ENCODE data around the gene IRGC. TPM values are rescaled to one million over a fixed set of nuclear protein-coding genes. Genes with fewer than 3 reads are reported as not detected.

The IRGC gene
- total RNA-seq, 1 experiment from 2014 or later = not detected

DNA sequence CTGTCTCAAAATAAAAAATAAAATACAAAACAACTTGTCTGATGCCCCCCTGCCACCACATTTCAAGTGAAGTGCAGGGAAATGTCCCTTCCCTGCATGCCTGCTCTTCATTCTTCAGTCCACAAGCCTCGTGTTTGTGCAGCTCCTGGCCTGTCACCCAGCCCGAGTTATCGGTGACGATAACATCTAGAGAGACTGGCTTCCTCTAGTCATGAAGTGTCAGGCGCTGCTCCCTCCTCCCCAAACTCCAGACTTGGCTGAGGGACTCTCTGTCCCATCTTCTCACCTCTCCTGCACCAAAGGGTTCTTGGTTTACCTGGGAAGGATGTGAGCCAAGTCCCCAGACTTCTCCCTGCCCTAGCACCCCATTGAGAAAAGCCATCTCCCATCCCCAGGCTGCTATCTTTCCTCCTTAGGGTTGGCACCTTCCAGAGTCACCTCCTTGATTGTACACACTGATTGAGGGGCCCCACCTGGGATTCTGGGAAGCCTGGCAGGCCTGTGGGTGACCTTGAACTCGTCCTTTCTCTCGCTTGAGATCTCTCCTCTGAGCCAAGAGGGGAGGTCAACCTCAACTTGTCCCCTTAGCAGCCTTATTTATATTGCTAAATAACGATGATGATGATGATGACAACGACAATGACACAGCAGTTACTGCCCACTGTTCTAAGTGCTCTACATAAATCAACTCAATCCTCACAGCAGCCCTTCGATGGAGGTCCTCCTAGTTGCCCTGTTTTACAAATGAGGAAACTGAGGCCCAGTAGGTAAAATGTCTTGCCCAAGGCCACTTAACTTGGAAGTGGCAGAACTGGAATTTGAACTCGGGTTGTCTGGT lies 32.8 kb upstream of the IRGC start:
- no peak for TF ChIP-seq MXD4 (CRISPR knock-in tag; IDR thresholded peaks at IDR 0.05; ENCODE audit: borderline replicate concordance)
- TF ChIP-seq, protein P1, sequence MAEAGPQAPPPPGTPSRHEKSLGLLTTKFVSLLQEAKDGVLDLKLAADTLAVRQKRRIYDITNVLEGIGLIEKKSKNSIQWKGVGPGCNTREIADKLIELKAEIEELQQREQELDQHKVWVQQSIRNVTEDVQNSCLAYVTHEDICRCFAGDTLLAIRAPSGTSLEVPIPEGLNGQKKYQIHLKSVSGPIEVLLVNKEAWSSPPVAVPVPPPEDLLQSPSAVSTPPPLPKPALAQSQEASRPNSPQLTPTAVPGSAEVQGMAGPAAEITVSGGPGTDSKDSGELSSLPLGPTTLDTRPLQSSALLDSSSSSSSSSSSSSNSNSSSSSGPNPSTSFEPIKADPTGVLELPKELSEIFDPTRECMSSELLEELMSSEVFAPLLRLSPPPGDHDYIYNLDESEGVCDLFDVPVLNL (CRISPR knock-in tag; IDR thresholded peaks at IDR 0.05; ENCODE audit: borderline replicate concordance, low read depth) = no peak
- TF ChIP-seq, protein P2, sequence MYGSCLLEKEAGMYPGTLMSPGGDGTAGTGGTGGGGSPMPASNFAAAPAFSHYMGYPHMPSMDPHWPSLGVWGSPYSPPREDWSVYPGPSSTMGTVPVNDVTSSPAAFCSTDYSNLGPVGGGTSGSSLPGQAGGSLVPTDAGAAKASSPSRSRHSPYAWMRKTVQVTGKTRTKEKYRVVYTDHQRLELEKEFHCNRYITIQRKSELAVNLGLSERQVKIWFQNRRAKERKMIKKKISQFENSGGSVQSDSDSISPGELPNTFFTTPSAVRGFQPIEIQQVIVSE (CRISPR knock-in tag; IDR thresholded peaks at IDR 0.05; ENCODE audit: borderline replicate concordance) = no peak
- TF ChIP-seq SMAD4 (CRISPR knock-in tag; IDR thresholded peaks at IDR 0.05) = no peak
- TF ChIP-seq, protein P3, sequence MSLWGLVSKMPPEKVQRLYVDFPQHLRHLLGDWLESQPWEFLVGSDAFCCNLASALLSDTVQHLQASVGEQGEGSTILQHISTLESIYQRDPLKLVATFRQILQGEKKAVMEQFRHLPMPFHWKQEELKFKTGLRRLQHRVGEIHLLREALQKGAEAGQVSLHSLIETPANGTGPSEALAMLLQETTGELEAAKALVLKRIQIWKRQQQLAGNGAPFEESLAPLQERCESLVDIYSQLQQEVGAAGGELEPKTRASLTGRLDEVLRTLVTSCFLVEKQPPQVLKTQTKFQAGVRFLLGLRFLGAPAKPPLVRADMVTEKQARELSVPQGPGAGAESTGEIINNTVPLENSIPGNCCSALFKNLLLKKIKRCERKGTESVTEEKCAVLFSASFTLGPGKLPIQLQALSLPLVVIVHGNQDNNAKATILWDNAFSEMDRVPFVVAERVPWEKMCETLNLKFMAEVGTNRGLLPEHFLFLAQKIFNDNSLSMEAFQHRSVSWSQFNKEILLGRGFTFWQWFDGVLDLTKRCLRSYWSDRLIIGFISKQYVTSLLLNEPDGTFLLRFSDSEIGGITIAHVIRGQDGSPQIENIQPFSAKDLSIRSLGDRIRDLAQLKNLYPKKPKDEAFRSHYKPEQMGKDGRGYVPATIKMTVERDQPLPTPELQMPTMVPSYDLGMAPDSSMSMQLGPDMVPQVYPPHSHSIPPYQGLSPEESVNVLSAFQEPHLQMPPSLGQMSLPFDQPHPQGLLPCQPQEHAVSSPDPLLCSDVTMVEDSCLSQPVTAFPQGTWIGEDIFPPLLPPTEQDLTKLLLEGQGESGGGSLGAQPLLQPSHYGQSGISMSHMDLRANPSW (CRISPR knock-in tag; conservative IDR thresholded peaks at IDR 0.05; ENCODE audit: low read depth) = no peak
- TF ChIP-seq IRF2 (CRISPR knock-in tag; IDR thresholded peaks at IDR 0.05; ENCODE audit: borderline replicate concordance, low read depth) = no peak
- TF ChIP-seq ZNF671 (CRISPR knock-in tag; IDR thresholded peaks at IDR 0.05) = no peak
- TF ChIP-seq, protein P4, sequence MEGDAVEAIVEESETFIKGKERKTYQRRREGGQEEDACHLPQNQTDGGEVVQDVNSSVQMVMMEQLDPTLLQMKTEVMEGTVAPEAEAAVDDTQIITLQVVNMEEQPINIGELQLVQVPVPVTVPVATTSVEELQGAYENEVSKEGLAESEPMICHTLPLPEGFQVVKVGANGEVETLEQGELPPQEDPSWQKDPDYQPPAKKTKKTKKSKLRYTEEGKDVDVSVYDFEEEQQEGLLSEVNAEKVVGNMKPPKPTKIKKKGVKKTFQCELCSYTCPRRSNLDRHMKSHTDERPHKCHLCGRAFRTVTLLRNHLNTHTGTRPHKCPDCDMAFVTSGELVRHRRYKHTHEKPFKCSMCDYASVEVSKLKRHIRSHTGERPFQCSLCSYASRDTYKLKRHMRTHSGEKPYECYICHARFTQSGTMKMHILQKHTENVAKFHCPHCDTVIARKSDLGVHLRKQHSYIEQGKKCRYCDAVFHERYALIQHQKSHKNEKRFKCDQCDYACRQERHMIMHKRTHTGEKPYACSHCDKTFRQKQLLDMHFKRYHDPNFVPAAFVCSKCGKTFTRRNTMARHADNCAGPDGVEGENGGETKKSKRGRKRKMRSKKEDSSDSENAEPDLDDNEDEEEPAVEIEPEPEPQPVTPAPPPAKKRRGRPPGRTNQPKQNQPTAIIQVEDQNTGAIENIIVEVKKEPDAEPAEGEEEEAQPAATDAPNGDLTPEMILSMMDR (IDR thresholded peaks at IDR 0.05) = no peak
- no peak for TF ChIP-seq NFYB (CRISPR knock-in tag; conservative IDR thresholded peaks at IDR 0.05; ENCODE audit: low read depth)
- no peak for TF ChIP-seq EMX1 (CRISPR knock-in tag; IDR thresholded peaks at IDR 0.05)
- TF ChIP-seq, protein P5, sequence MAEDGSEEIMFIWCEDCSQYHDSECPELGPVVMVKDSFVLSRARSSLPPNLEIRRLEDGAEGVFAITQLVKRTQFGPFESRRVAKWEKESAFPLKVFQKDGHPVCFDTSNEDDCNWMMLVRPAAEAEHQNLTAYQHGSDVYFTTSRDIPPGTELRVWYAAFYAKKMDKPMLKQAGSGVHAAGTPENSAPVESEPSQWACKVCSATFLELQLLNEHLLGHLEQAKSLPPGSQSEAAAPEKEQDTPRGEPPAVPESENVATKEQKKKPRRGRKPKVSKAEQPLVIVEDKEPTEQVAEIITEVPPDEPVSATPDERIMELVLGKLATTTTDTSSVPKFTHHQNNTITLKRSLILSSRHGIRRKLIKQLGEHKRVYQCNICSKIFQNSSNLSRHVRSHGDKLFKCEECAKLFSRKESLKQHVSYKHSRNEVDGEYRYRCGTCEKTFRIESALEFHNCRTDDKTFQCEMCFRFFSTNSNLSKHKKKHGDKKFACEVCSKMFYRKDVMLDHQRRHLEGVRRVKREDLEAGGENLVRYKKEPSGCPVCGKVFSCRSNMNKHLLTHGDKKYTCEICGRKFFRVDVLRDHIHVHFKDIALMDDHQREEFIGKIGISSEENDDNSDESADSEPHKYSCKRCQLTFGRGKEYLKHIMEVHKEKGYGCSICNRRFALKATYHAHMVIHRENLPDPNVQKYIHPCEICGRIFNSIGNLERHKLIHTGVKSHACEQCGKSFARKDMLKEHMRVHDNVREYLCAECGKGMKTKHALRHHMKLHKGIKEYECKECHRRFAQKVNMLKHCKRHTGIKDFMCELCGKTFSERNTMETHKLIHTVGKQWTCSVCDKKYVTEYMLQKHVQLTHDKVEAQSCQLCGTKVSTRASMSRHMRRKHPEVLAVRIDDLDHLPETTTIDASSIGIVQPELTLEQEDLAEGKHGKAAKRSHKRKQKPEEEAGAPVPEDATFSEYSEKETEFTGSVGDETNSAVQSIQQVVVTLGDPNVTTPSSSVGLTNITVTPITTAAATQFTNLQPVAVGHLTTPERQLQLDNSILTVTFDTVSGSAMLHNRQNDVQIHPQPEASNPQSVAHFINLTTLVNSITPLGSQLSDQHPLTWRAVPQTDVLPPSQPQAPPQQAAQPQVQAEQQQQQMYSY (CRISPR knock-in tag; IDR thresholded peaks at IDR 0.05) = no peak
- Mint-ChIP-seq H3K4me1 (peaks cover 10% of the 10 kb centered on the region; the same call in 1 of the 2 replicates), H3K4me3 (no peak overlapping the region), H3K27ac (no peak overlapping the region), H3K36me3 (no peaks in the 10 kb centered on the region), H3K9me3 (no peaks in the 10 kb centered on the region), H3K27me3 (ENCODE audit: low read depth) (no peaks in the 10 kb centered on the region)
- no peak for DNase-seq (ENCODE audit: low spot score)
- CTCF ChIA-PET = interaction anchor here (0.9 kb wide), 1 partner anchor 41 kb away, joined by 3 read pairs; no protein-coding TSS in a partner anchor
- ATAC-seq = no peak
- POLR2A ChIA-PET = no interaction called here

DNA sequence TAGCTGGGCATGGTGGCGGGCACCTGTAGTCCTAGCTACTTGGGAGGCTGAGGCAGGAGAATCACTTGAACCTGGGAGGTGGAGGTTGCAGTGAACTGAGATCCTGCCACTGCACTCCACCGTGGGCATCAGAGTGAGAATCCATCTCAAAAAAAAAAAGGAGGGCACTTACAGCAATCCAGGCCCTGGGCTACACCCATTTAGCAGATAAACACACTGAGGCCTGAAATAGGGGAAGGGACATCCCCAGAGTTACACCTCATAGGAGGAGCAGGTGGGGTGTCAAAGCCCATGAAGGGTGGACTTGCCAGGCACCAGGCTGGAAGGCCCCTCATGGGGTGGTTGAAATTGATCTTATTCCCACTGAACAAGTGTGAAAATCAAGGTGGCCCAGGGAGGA lies 32.0 kb upstream of the IRGC start:
- H3K27me3 Mint-ChIP-seq (ENCODE audit: low read depth) = no peaks in the 10 kb centered on the region
- ChIA-PET CTCF (no interaction called here), POLR2A (no interaction called here)
- H3K4me3 Mint-ChIP-seq = no peak overlapping the region
- no peaks in the 10 kb centered on the region for H3K36me3 Mint-ChIP-seq
- peaks cover 10% of the 10 kb centered on the region; the same call in 1 of the 2 replicates for H3K4me1 Mint-ChIP-seq
- ATAC-seq = no peak
- no peaks in the 10 kb centered on the region for H3K9me3 Mint-ChIP-seq
- TF ChIP-seq MXD4 (CRISPR knock-in tag; IDR thresholded peaks at IDR 0.05; ENCODE audit: borderline replicate concordance) (no peak), GABPB1 (CRISPR knock-in tag; IDR thresholded peaks at IDR 0.05) (no peak)
- TF ChIP-seq, protein P6, sequence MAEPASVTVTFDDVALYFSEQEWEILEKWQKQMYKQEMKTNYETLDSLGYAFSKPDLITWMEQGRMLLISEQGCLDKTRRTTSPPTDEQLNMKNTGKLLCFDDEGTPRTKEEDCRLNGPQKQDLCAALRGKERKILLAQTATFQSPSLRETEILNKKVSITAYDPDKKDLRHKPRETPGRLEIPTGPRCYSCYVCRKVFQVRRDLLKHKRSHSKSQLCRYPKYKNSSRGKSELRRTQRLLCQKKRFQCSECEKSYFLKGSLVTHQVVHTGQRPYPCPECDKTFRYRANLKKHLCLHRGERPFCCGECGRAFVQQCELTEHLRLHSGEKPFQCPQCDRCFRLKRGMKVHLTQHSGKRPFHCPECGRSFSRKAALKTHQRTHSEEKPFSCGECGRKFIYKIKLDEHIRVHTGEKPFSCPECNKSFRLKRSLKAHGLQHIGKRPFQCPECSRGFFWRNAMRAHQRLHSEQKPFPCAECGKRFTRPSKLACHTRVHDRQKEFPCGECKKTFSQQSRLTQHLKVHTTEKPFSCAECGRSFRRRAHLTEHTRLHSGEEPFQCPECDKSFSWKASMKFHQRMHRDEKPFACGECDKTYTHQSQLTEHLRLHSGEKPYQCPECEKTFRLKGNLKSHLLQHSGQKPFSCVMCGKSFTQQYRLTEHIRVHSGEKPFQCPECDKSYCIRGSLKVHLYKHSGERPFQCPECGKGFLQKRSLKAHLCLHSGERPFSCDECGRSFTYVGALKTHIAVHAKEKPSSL (CRISPR knock-in tag; conservative IDR thresholded peaks at IDR 0.05) = no peak
- TF ChIP-seq, protein P5 (CRISPR knock-in tag; IDR thresholded peaks at IDR 0.05) = no peak
- TF ChIP-seq, protein P7, sequence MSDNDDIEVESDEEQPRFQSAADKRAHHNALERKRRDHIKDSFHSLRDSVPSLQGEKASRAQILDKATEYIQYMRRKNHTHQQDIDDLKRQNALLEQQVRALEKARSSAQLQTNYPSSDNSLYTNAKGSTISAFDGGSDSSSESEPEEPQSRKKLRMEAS (CRISPR knock-in tag; IDR thresholded peaks at IDR 0.05) = no peak
- H3K27ac Mint-ChIP-seq = no peak overlapping the region
- no peak for DNase-seq (ENCODE audit: low spot score)
